Right cardiac atrium (tissue), 5 donors: Measurements from ENCODE around the gene TMTC1. TPM values are rescaled to one million over a fixed set of nuclear protein-coding genes. Genes with fewer than 3 reads are reported as not detected.

Source experiments
- ATAC-seq, 2 donors: fragments of 200-7000 bp; cut with Tn5 transposase; one replicate each; pipeline versions ENCODE4 v1.8.0 to v1.9.1; 2020; ENCODE audit warnings: moderate library complexity in 2 of 2, mild to moderate bottlenecking in 1 of 2
- DNase-seq, 3 donors: peaks; one replicate each; pipeline ENCODE4 v3.0.0-alpha.2; 2020
- H3K27ac ChIP-seq: one replicate; pipeline ENCODE4 v1.5.1; 2013; ENCODE audit warnings: mild to moderate bottlenecking, low read length, control low read depth, moderate library complexity
- H3K27me3 ChIP-seq: one replicate; pipeline ENCODE4 v1.6.1; 2013; ENCODE audit not compliant: control insufficient read depth, insufficient read depth
- H3K4me1 ChIP-seq: one replicate; pipeline ENCODE4 v1.6.1; 2013; ENCODE audit warnings: low read length; ENCODE audit not compliant: control insufficient read depth, insufficient read depth
- H3K4me3 ChIP-seq: one replicate; pipeline ENCODE4 v1.5.1; 2013; ENCODE audit warnings: low read length, control low read depth
- H3K9me3 ChIP-seq: one replicate; pipeline ENCODE4 v1.6.1; 2013; ENCODE audit warnings: low read length; ENCODE audit not compliant: control insufficient read depth
- WGBS: extraction: QIAGEN DNeasy Blood & Tissue Kit; methylation state at CpG from one replicate; pipeline ENCODE4 v1.1.7; 2013; 5-methylcytosine and 5-hydroxymethylcytosine counted together
- intact Hi-C, 4 donors: fragments of 100-400 bp; cut with DNase I; formaldehyde crosslinking; loops; one replicate each; pipeline versions ENCODE4 v1.11.0 to v1.14.0; 2022 to 2023
- polyA plus RNA-seq: library from polyadenylated mRNA; stranded (reverse); fragments of 200-250 nt; gene quantifications from one replicate; pipeline ENCODE4 v1.2.3, GENCODE V29; 2013
- total RNA-seq, 4 donors: library from RNA; stranded (reverse); fragmentation: NEBNext Ultra II Directional; extraction: Animal tissue kit (Norgen Biotek cat#: 25700); gene quantifications; one replicate each; pipeline ENCODE4 v1.2.1, GENCODE V29; 2021
- donor health status: healthy with polysubstance abuse.
- donor health status: DM: no; HTN: yes; CAD: no.
- donor health status: DM: no; HTN: no; CAD: no.
- donor health status: DM: no; HTN: yes; CAD: no; lungs with severe emphysema.
- donor health status: DM: yes; HTN: yes; CAD: no.

TMTC1 gene
- total and polyA plus RNA-seq, 5 donors: 17.9 to 57.8 (median 52.5) TPM

- Histone ChIP-seq H3K4me1 (peaks cover 3% of the 10 kb centered on the region), H3K9me3 (no peaks in the 10 kb centered on the region), H3K27me3 (no peaks in the 10 kb centered on the region), H3K27ac (no peak overlapping the region), H3K4me3 (no peak overlapping the region)
- intact Hi-C loops: no loop called here
- no peak for DNase-seq
- no peak for ATAC-seq
- 89% methylated on average over 3 of the region's 3 CpGs for WGBS
Measured at GRCh38 chr12:29692237-29692636, 91.5 kb downstream of the TMTC1 start.

- Histone ChIP-seq H3K4me3 (no peak overlapping the region), H3K27ac (no peak overlapping the region), H3K4me1 (peaks cover 4% of the 10 kb centered on the region), H3K27me3 (no peaks in the 10 kb centered on the region), H3K9me3 (no peaks in the 10 kb centered on the region)
- ATAC-seq: peak in 1 of 2 donors; percentile 26
- WGBS: 64% methylated on average over 7 of the region's 7 CpGs
- intact Hi-C loops: no loop called here
- DNase-seq: no peak
Measured at GRCh38 chr12:29691161-29691854, 92.4 kb downstream of the TMTC1 start.

- no peaks in the 10 kb centered on the region for H3K9me3 ChIP-seq
- peaks cover 4% of the 10 kb centered on the region for H3K4me1 ChIP-seq
- 85% methylated on average over 1 of the region's 1 CpG for WGBS
- no peak overlapping the region for H3K27ac ChIP-seq
- no peak overlapping the region for H3K4me3 ChIP-seq
- H3K27me3 ChIP-seq: no peaks in the 10 kb centered on the region
- DNase-seq (no peak), ATAC-seq (no peak)
- intact Hi-C loops: no loop called here
Measured at GRCh38 chr12:29690728-29691127, 93.0 kb downstream of the TMTC1 start.

- peak; percentile 31 to 54 for ATAC-seq
- DNase-seq: no peak
- intact Hi-C loops: no loop called here
- H3K9me3 ChIP-seq: no peaks in the 10 kb centered on the region
- 71% methylated on average over 1 of the region's 1 CpG for WGBS
- H3K4me1 ChIP-seq: peaks cover 4% of the 10 kb centered on the region
- H3K4me3 ChIP-seq: no peak overlapping the region
- H3K27me3 ChIP-seq: no peaks in the 10 kb centered on the region
- H3K27ac ChIP-seq: peak overlapping the region; percentile 27
Measured at GRCh38 chr12:29688914-29689313, 94.8 kb downstream of the TMTC1 start.

- no peak for ATAC-seq
- WGBS: 94% methylated on average over 3 of the region's 3 CpGs
- Histone ChIP-seq H3K27ac (no peak overlapping the region), H3K4me1 (peaks cover 2% of the 10 kb centered on the region), H3K4me3 (no peak overlapping the region), H3K27me3 (no peaks in the 10 kb centered on the region), H3K9me3 (no peaks in the 10 kb centered on the region)
- intact Hi-C loops: no loop called here
- DNase-seq: no peak
Measured at GRCh38 chr12:29682088-29682487, 101.7 kb downstream of the TMTC1 start.

- intact Hi-C loops: no loop called here
- Histone ChIP-seq H3K27ac (no peak overlapping the region), H3K4me1 (peaks cover 4% of the 10 kb centered on the region), H3K9me3 (no peaks in the 10 kb centered on the region), H3K27me3 (no peaks in the 10 kb centered on the region), H3K4me3 (no peak overlapping the region)
- ATAC-seq (no peak), DNase-seq (no peak)
- WGBS: 85% methylated on average over 1 of the region's 1 CpG
Measured at GRCh38 chr12:29681370-29681769, 102.4 kb downstream of the TMTC1 start.

- no peak for ATAC-seq
- DNase-seq: no peak
- H3K27ac ChIP-seq: no peak overlapping the region
- WGBS: 70% methylated on average over 2 of the region's 2 CpGs
- no peaks in the 10 kb centered on the region for H3K9me3 ChIP-seq
- peaks cover 6% of the 10 kb centered on the region for H3K4me1 ChIP-seq
- no peaks in the 10 kb centered on the region for H3K27me3 ChIP-seq
- no peak overlapping the region for H3K4me3 ChIP-seq
- intact Hi-C loops: no loop called here
Measured at GRCh38 chr12:29676676-29677075, 107.1 kb downstream of the TMTC1 start.

GRCh38 chr12:29674463-29674862, 109.3 kb downstream of the TMTC1 start:
- WGBS: 75% methylated on average over 5 of the region's 5 CpGs
- intact Hi-C loops: no loop called here

GRCh38 chr12:29673346-29673745, 110.4 kb downstream of the TMTC1 start:
- peaks cover 6% of the 10 kb centered on the region for H3K4me1 ChIP-seq
- H3K27me3 ChIP-seq: no peaks in the 10 kb centered on the region
- H3K27ac ChIP-seq: no peak overlapping the region
- intact Hi-C loops: no loop called here
- DNase-seq (no peak), ATAC-seq (no peak)
- 47% methylated on average over 3 of the region's 3 CpGs for WGBS
- H3K4me3 ChIP-seq: no peak overlapping the region
- H3K9me3 ChIP-seq: no peaks in the 10 kb centered on the region

More at GRCh38 chr12:29674463-29674862, 109.3 kb downstream of the TMTC1 start:
- Histone ChIP-seq H3K27ac (no peak overlapping the region), H3K27me3 (no peaks in the 10 kb centered on the region), H3K4me1 (peaks cover 6% of the 10 kb centered on the region), H3K9me3 (no peaks in the 10 kb centered on the region), H3K4me3 (no peak overlapping the region)
- DNase-seq: no peak
- peak in 1 of 2 donors; percentile 55 for ATAC-seq

- Histone ChIP-seq H3K9me3 (no peaks in the 10 kb centered on the region), H3K4me1 (peaks cover 6% of the 10 kb centered on the region), H3K4me3 (no peak overlapping the region), H3K27me3 (no peaks in the 10 kb centered on the region), H3K27ac (no peak overlapping the region)
- WGBS: 64% methylated on average over 4 of the region's 4 CpGs
- intact Hi-C loops: no loop called here
- peak; percentile 31 to 64 for ATAC-seq
- no peak for DNase-seq
Measured at GRCh38 chr12:29672580-29672979, 111.2 kb downstream of the TMTC1 start.

- Histone ChIP-seq H3K27ac (no peak overlapping the region), H3K9me3 (no peaks in the 10 kb centered on the region), H3K4me3 (no peak overlapping the region), H3K27me3 (no peaks in the 10 kb centered on the region), H3K4me1 (peaks cover 6% of the 10 kb centered on the region)
- intact Hi-C loops: no loop called here
- DNase-seq (no peak), ATAC-seq (no peak)
- WGBS: 89% methylated on average over 2 of the region's 2 CpGs
Measured at GRCh38 chr12:29671742-29672141, 112.0 kb downstream of the TMTC1 start.

- WGBS: 82% methylated on average over 2 of the region's 2 CpGs
- Histone ChIP-seq H3K27ac (no peak overlapping the region), H3K4me1 (peaks cover 2% of the 10 kb centered on the region), H3K9me3 (no peaks in the 10 kb centered on the region), H3K4me3 (no peak overlapping the region), H3K27me3 (no peaks in the 10 kb centered on the region)
- no peak for ATAC-seq
- no peak for DNase-seq
- intact Hi-C loops: no loop called here
Measured at GRCh38 chr12:29667011-29667410, 116.7 kb downstream of the TMTC1 start.
